ENCODE data around the gene NRG4.
A peak's percentile ranks its signal among the peaks of the same experiment; 100 is the strongest.
"Not testable (repeated sequence)": the region's sequence is repeated elsewhere in the genome, so short reads cannot be mapped to it uniquely, and the experiment has no call there.

Gene NRG4, protein sequence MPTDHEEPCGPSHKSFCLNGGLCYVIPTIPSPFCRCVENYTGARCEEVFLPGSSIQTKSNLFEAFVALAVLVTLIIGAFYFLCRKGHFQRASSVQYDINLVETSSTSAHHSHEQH

DNA sequence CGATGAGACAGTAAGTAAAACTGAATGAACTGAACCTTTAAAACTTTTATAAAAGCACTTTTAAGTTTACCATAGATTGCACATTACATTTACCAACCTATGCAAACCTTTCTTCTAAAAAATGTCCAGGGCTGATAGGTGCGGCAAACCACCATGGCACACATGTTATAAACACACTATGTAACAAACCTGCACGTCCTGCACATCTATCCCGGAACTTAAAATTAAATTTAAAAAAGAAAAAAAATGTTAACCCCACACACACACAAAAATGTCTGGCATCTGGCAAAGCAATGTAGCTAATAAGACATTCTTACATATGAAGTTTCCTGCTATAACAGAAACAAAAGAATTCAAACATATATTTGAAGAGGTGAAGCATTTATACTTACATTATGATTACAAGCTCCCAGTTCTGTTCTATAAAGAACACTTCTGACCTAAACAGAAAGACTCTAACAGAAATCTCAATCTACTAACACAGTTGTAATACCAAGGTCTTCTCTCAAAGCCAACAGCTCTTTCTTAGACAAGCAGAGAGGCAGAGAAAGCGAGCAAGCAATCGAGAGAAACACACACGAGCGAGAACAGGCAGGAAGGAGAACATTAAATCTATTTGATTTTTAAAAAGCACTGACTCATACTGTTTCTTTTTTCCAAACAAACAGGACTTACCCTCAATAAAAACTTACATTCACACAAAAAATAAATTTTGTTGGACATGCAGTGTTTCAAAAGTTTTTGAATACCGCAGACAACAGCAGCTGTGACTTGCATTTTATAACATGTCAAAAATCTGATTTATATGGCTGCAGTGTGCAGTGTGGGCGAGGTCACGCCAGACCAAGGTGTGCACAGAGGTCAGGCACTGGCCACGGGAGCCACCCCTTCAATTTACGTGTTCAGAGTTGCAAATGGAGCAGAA lies at the start of gene NRG4:
Gene NRG4, minus strand, starts transcription at position 798 of the 925 bp plus-strand sequence. CDS start 1,194 bp downstream, outside the sequence.
- DNase-seq, result no peak

- DNase-seq, result no peak
Measured at GRCh38 chr15:76061700-76062099, 49.5 kb upstream of the NRG4 start.

DNA sequence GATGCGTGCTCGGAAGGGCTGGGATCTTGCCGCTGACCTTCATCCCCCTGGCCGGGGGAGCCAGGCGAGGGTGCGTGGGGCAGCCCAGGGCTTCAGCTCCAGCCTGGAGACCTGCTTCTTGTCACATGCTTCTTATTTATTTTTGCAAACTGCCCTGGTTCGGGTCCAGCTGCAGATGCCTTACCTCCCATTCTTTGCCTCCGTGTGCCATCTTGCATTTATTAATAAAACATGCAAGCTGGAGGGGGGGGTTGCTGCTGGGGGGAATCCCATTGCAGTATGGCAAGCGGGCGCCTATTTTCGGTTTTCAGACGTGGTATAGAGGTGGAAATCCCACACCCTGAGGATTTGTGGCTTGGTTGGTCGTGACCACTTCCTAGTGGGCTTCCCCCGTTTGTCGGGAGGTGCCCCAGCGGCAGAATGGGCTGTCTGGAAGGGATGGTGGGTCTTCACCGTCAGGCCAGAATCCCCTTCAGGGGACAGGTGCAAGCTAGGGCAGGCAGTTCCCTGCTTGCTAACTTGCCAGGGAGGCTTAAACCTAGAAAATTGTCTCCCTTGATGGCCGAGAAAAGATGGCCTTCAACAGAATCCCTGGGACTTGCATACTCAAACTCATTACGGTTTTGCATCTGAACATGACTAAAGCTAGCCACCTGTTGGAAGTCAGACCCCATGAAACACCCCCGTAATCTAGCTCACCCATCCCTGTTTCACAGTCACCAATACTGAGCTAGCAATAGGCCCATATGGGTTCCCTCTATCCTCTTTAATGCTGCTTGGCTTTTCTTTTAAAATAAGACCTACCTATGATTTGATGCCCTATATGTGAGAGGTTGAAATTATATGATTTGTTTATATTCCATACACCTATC lies 48.1 kb upstream of the NRG4 start:
- no peak for DNase-seq

- DNase-seq, result no peak
Measured at GRCh38 chr15:76059320-76060117, 47.3 kb upstream of the NRG4 start, which contains the start of gene TMEM266. TMEM266 (plus strand) TSS chr15:76059985; CDS start chr15:76134264, 74,279 bp downstream.

DNA sequence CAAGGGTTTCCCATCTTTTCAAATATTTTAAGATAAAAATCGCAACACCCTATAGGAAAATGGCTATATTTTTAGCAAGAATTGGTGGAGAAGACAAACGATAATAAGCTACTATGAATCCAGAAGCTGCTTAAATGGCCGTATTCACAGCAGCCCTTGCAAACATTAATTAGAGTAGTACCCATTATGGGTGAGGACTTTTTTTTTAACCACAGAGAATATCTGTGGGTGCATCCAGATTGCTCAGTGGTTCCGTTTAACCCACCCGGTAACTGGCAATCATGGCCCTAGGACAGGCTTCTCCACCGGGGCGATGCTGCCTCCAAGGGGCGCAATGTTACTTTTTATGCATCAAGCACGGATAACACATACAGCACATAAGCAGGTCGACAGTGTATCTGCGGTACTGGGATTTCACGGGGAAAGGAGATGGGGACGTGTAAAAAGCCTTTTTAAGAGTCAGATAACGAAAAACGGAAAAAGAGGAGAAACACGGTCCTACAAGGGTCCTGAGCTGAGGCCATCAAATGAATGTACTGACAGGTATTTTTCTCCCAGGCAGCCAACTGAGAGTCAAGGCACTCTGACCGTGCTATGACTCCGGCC lies 46.6 kb upstream of the NRG4 start:
- peak; percentile 39 to 64 for DNase-seq

GRCh38 chr15:76057332-76058000 lies 45.2 kb upstream of the NRG4 start:
- no peak for DNase-seq

- DNase-seq, result no peak
Measured at GRCh38 chr15:76056931-76057330, 44.7 kb upstream of the NRG4 start.

- DNase-seq, result not testable (repeated sequence)
Measured at GRCh38 chr15:76054201-76054600, 42.0 kb upstream of the NRG4 start.

DNA sequence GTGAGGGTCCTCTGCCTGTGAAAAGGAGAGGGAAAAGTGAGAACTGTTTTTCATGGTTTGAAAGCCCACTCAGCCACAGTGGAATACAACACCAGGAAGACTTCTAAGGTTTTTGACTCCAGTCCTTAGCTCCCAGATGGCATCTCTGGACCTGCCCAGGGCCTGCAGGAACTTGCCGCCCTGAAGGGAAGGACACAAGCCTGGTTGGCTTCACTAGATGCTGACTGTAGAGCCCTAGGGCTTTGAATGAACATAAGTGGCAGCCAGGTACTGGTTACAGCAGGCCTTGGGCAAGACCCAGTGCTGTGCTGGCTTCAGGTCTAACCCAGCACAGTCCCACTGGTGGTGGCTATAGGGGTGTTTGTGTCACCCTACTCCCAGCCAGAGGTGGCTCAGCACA lies 26.3 kb upstream of the NRG4 start:
- no peak for DNase-seq

- DNase-seq, result no peak
Measured at GRCh38 chr15:76035593-76035992, 23.4 kb upstream of the NRG4 start.

DNA sequence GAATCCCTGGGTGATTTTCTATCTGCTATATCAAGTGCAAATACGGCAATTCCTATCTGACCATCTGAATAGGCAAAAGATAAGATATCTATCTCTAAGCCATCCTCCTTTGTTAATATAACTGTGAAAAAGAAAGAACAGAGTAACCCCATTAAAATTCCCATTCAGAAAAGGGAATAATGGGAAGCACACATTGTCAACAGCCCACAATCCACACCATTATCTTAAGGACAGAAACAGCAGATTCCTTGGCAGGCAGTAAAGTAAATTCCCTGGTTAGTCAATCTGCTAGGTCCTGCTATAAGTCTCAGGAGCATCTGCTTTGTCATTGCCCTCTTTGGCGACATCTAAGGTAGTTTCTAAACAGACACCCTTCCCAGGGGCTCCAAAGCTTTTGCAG lies 21.9 kb upstream of the NRG4 start:
- no peak for DNase-seq

- no peak for DNase-seq
Measured at GRCh38 chr15:76033438-76033837, 21.2 kb upstream of the NRG4 start.

DNA sequence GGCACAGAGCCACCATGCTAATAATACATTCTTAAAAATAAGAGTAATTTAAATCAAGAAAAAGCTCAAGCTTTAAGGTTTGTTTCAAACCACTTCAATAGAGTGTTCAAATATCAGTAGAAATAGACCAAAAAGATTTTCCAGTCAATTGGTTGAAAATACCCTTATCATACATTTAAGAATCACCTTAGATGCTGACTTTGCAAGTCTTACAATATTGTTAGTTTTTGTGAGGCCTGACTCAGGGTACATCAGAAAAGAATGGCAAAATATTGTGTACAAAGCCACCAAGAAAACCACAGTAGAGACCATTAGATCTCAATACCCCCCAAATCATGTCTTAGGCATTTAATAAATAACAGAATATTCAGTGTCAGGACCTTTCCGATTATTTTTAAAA lies 19.8 kb upstream of the NRG4 start:
- no peak for DNase-seq

DNA sequence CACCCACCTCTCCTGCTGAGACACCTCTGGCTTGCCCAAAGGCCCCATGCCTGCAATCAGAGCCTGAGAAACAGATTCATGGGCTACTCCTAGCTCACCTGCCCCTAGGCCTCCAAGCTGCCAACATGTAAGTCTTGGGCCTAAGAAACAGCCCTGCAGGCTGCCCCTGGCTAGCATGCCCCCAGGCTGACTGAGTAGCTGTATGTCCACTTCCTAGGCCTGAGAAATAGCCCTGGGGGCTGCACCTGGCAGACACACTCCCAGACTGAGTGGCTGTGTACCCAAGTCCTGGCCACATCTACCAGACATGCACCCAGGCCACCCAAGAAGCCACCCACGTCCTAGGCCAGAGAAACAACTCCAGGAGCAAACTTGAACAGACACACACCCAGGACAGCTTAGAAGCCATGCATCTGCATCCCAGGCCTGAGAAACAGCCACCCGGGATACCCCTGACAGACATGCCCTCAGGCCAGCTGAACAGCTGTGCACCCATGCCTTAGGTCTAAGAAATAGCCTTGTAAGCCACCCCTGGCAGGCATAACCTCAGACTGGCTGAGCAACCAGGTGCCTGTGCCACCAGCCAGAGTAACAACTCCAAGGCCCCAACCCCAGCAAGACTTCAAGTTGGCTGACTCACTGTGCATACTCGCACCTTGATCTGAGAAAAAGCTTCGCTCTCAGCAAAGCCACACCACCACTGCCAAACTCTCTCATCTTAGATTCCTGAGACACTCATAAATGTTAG lies 12.0 kb upstream of the NRG4 start:
- DNase-seq, result no peak

DNA sequence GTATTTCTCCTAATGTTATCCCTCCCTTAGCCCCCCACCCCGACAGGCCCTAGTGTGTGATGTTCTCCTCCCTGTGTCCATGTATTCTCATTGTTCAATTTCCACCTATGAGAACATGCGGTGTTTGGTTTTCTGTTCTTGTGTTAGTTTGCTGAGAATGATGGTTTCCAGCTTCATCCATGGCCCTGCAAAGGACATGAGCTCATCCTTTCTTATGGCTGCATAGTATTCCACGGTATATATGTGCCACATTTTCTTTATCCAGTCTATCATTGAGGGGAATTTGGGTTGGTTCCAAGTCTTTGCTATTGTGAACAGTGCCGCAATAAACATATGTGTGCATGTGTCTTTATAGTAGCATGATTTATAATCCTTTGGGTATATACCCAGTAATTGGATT lies 1.2 kb upstream of the NRG4 start:
- not testable (repeated sequence) for DNase-seq

DNA sequence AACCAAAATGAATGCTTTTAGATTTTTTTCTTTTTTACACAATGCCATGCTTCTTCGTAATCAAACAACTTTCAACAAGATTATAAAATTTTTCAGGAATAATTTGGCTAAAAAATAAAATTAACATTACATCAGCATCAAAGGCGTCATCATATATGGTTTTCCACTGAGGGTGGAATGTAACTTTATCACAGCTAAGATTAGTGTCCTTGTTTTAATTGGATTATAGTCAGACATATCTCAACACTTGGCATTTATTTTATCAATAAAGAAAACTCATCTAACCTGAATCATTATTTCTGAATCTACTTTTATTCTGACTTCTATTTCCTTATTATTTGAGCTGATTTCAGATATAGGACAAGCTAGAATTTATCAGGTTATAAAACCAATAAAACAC lies 1.6 kb downstream of the NRG4 start:
- no peak for DNase-seq

DNA sequence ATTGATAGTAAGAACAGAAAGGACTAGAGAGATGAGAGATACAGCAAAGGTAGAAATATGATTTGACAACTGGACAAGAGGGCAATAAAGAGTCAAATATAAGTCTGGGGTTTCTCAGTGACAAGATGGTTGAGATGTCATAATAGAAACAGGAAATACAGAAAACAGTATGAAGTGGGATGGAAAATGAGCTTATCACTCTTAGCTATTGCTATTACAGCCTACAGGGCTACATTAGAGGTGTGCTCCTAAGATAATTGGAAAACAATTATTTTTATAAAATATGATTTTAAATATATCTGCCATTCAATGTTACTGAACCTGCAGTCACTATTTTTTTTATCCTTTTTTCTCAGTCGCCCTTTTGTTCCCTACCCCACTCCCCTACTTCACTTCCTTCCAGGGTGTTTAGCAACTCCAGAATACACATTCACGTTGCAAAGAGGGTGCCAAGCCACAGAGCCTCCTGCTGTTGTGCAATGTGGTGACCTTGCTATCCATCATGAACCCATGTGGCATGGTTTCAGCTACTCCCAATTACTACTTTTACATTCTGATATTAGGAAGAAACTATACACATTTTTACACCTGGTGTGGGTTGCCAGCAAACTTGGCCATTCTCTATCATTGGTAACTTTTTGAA lies 6.0 kb downstream of the NRG4 start:
- no peak for DNase-seq

DNA sequence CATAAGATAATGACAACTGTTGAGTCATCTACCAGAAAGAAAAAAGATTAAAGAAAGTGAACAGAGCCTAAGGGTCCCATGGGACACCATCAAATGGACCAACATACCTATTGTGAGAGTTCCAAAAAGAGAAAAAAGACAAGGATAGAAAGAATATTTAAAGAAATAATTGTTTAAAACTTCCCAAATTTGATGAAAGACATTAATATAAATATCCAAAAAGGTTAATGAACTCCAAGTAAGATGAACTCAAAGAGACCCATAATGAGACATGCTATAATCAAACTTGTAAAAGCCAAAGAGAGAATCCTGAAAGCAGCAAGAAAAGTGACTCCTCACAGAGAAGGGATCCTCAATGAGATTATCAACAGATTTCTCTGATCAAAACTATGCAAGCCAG lies 8.9 kb downstream of the NRG4 start:
- DNase-seq, result no peak

GRCh38 chr15:75995611-75996010 lies 16.6 kb downstream of the NRG4 start:
- no peak for DNase-seq

- no peak for DNase-seq
Measured at GRCh38 chr15:75994220-75994619, 18.0 kb downstream of the NRG4 start.

Data from cerebellar nuclear complex (tissue), 1 donor.